Liver (tissue), 9 donors: ENCODE measurements around the gene ADK. TPM values are rescaled to one million over a fixed set of nuclear protein-coding genes. Genes with fewer than 3 reads are reported as not detected.

ENCODE experiments used
- DNase-seq: peaks from one replicate; pipeline ENCODE4 v3.0.0-alpha.2; 2017; ENCODE audit warnings: low spot score
- H3K27ac ChIP-seq, 2 donors: one replicate each; pipeline ENCODE4 v1.7.0; 2013; ENCODE audit warnings: inconsistent platforms in 2 of 2, low read length in 2 of 2, control low read depth in 1 of 2, low read depth in 1 of 2, mild to moderate bottlenecking in 1 of 2
- H3K27me3 ChIP-seq, 4 donors: one replicate each; pipeline versions ENCODE4 v1.6.1 to v1.7.0; 2013; ENCODE audit warnings: low read length in 3 of 4, inconsistent platforms in 1 of 4, mild to moderate bottlenecking in 1 of 4, moderate library complexity in 1 of 4; ENCODE audit not compliant: control insufficient read depth in 4 of 4, insufficient read depth in 4 of 4
- H3K36me3 ChIP-seq, 4 donors: one replicate each; pipeline versions ENCODE4 v1.6.1 to v1.7.0; 2013; ENCODE audit warnings: low read length in 3 of 4, mild to moderate bottlenecking in 3 of 4, low read depth in 1 of 4, moderate library complexity in 1 of 4; ENCODE audit not compliant: control insufficient read depth in 4 of 4, insufficient read depth in 3 of 4
- H3K4me1 ChIP-seq, 4 donors: one replicate each; pipeline versions ENCODE4 v1.6.1 to v1.7.0; 2013; ENCODE audit warnings: low read length in 3 of 4, mild to moderate bottlenecking in 3 of 4, moderate library complexity in 1 of 4; ENCODE audit not compliant: control insufficient read depth in 4 of 4, insufficient read depth in 4 of 4
- H3K4me3 ChIP-seq, 3 donors: one replicate each; pipeline versions ENCODE4 v1.6.1 to v1.7.0; 2013; ENCODE audit warnings: low read length in 3 of 3, control low read depth in 1 of 3, low read depth in 1 of 3, mild to moderate bottlenecking in 1 of 3
- H3K9ac ChIP-seq, 2 donors: one replicate each; pipeline ENCODE4 v1.7.0; 2013; ENCODE audit warnings: low read length in 2 of 2, mild to moderate bottlenecking in 2 of 2, moderate library complexity in 2 of 2, control low read depth in 1 of 2, low read depth in 1 of 2
- H3K9me3 ChIP-seq, 4 donors: one replicate each; pipeline versions ENCODE4 v1.6.1 to v1.7.0; 2013; ENCODE audit warnings: low read length in 3 of 4; ENCODE audit not compliant: control insufficient read depth in 4 of 4
- CTCF ChIP-seq: fragments of 150-350 bp; IDR thresholded peaks from 2 replicates; pipeline ENCODE4 v1.5.1; 2017; ENCODE audit warnings: improper control_type of control experiment, low read depth, low read length; ENCODE audit not compliant: missing input control
- FOXA1 ChIP-seq: IDR thresholded peaks from 2 replicates; pipeline ENCODE4 v1.6.1; 2016; ENCODE audit warnings: antibody characterized with exemption
- FOXA2 ChIP-seq: IDR thresholded peaks from 2 replicates; pipeline ENCODE4 v1.6.1; 2016; ENCODE audit warnings: antibody characterized with exemption
- GABPA ChIP-seq, 2 donors: IDR thresholded peaks in 1 of 2; conservative IDR thresholded peaks in 1 of 2; 2 replicates each; pipeline ENCODE4 v1.6.1; 2016; ENCODE audit warnings: antibody characterized with exemption in 2 of 2, mild to moderate bottlenecking in 1 of 2, moderate library complexity in 1 of 2
- HNF4A ChIP-seq, 2 donors: conservative IDR thresholded peaks; 2 replicates each; pipeline ENCODE4 v1.6.1; 2016; ENCODE audit warnings: antibody characterized with exemption in 2 of 2, mild to moderate bottlenecking in 2 of 2
- HNF4G ChIP-seq: IDR thresholded peaks from 2 replicates; pipeline ENCODE4 v1.6.1; 2016; ENCODE audit warnings: antibody characterized with exemption
- JUND ChIP-seq, 2 donors: IDR thresholded peaks; 2 replicates each; pipeline ENCODE4 v1.6.1; 2016; ENCODE audit warnings: antibody characterized with exemption in 2 of 2
- NR2F2 ChIP-seq: IDR thresholded peaks from 2 replicates; pipeline ENCODE4 v1.6.1; 2016; ENCODE audit warnings: antibody characterized with exemption
- RAD21 ChIP-seq, 2 donors: IDR thresholded peaks; 2 replicates each; pipeline ENCODE4 v1.6.1; 2016; ENCODE audit warnings: antibody characterized with exemption in 2 of 2, mild to moderate bottlenecking in 2 of 2
- REST ChIP-seq: IDR thresholded peaks from 2 replicates; pipeline ENCODE4 v1.6.1; 2016; ENCODE audit warnings: antibody characterized with exemption, mild to moderate bottlenecking
- RXRA ChIP-seq, 2 donors: IDR thresholded peaks; 2 replicates each; pipeline ENCODE4 v1.6.1; 2017 to 2018; ENCODE audit warnings: antibody characterized with exemption in 2 of 2, mild to moderate bottlenecking in 1 of 2
- SP1 ChIP-seq: IDR thresholded peaks from 2 replicates; pipeline ENCODE4 v1.6.1; 2018; ENCODE audit warnings: antibody characterized with exemption, mild to moderate bottlenecking
- TAF1 ChIP-seq: conservative IDR thresholded peaks from 2 replicates; pipeline ENCODE4 v1.6.1; 2016; ENCODE audit warnings: antibody characterized with exemption, mild to moderate bottlenecking
- YY1 ChIP-seq: IDR thresholded peaks from 2 replicates; pipeline ENCODE4 v1.6.1; 2016; ENCODE audit warnings: antibody characterized with exemption, mild to moderate bottlenecking
- WGBS: extraction: QIAGEN DNeasy Blood & Tissue Kit; methylation state at CpG from one replicate; pipeline ENCODE4 v1.1.7; 2013; 5-methylcytosine and 5-hydroxymethylcytosine counted together
- polyA plus RNA-seq, 2 donors: library from polyadenylated mRNA; stranded (reverse) in 1 of 2; unstranded in 1 of 2; fragments of 200-250 nt in 1 of 2; fragments of >200 nt in 1 of 2; fragmentation: Nextera tagmentation in 1 of 2; extraction: Ambion mirVana in 1 of 2; gene quantifications; one replicate each; pipeline versions ENCODE4 v1.2.1 to v1.2.3, GENCODE V29; 2013 to 2015
- total RNA-seq, 2 donors: library from RNA; depleted of rRNA; stranded (reverse); fragments of >200 nt; gene quantifications; one replicate each; pipeline ENCODE4 v1.2.3, GENCODE V29; 2014
- TF ChIP-seq, protein P1 (sequence below): IDR thresholded peaks from 2 replicates; pipeline ENCODE4 v1.6.1; 2016; ENCODE audit warnings: antibody characterized with exemption
- donor health status: healthy.
- donor health status: healthy.
- donor health status: healthy.
- donor health status: healthy.
- donor health status: healthy.

Gene ADK
- total and polyA plus RNA-seq, 4 donors: 18.0 to 110 (median 65.5) TPM

DNA sequence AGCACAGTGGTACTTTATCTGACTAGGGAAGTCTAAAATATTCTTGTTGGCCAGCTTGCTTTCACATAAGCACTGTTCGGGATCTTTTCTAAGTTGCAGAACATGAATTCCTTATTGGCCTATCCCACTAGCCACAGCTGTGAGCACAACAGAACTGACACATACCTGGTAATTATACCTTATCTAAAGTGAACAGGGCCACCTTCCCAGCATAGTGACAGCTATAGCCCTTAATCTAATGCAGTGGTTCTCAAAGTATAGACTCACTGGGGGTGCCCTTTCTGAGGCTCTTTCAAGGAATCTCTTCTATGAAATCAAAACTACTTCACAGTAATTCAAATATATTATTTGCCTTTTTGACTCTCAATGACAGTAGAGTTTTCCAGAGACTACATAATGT, 490.6 kb downstream of the ADK start:
- 96% methylated on average over 1 of the region's 1 CpG for WGBS
- Histone ChIP-seq H3K9ac (no peak overlapping the region), H3K4me3 (no peak overlapping the region), H3K9me3 (no peaks in the 10 kb centered on the region), H3K36me3 (peaks cover 0 to 3% (median under 1%) of the 10 kb centered on the region in 4 donors), H3K27ac (no peak overlapping the region), H3K27me3 (no peaks in the 10 kb centered on the region), H3K4me1 (no peaks in the 10 kb centered on the region)
- no peak for DNase-seq
- TF ChIP-seq HNF4G (no peak), RXRA (IDR thresholded peaks at IDR 0.05) (no peak), GABPA (IDR thresholded peaks at IDR 0.05 in 1 of 2, conservative IDR thresholded peaks at IDR 0.05 in 1 of 2) (no peak), YY1 (no peak), REST (no peak), CTCF (no peak), JUND (IDR thresholded peaks at IDR 0.05) (no peak), NR2F2 (no peak), HNF4A (conservative IDR thresholded peaks at IDR 0.05) (no peak), TAF1 (no peak), SP1 (no peak), RAD21 (IDR thresholded peaks at IDR 0.05) (no peak), FOXA1 (no peak)
- TF ChIP-seq, protein P1, sequence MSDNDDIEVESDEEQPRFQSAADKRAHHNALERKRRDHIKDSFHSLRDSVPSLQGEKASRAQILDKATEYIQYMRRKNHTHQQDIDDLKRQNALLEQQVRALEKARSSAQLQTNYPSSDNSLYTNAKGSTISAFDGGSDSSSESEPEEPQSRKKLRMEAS: no peak

DNA sequence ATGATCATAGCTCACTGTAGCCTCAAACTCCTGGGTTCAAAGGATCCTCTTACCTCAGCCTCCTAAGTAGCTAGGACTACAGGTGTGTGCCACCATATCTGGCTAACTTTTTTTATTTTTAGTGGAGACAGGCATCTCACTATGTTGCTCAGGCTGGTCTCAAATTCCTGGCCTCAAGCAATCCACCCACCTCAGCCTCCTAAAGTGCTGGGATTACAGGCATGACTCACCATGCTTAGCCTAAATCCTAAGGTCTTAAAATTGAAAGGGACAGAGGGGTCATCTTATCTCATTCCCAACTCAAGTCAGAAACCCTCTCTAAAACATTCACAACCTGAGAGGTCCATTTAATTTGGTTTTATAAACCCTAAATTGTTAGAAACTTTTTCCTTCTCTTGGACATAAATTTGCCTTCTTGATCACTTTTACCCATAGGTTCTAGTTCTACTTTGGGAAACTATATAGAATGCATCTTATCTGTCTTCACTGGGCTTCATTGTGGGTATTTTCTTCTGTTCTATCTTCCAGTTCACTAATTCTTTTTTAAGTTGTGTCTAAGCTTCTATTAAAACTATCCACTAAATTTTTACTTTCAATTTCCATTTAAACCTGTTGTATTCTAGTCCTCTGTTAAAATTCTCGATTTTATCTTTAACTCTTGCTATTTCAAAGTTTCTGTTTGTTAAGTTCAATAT, 492.0 kb downstream of the ADK start:
- WGBS: 95% methylated on average over 1 of the region's 1 CpG
- no peak overlapping the region for H3K9ac ChIP-seq
- H3K4me3 ChIP-seq: no peak overlapping the region
- H3K27me3 ChIP-seq: no peaks in the 10 kb centered on the region
- H3K4me1 ChIP-seq: no peaks in the 10 kb centered on the region
- no peak for DNase-seq
- TF ChIP-seq, protein P1: no peak
- TF ChIP-seq RAD21 (IDR thresholded peaks at IDR 0.05) (no peak), REST (no peak), SP1 (no peak), TAF1 (no peak), FOXA2 (no peak)
- H3K36me3 ChIP-seq: peaks cover 0 to 3% (median under 1%) of the 10 kb centered on the region in 4 donors
- H3K9me3 ChIP-seq: no peaks in the 10 kb centered on the region
- no peak overlapping the region for H3K27ac ChIP-seq
